Measurements from ENCODE around the gene SLC30A2.

- no peak for TF ChIP-seq CTCF (IDR thresholded peaks at IDR 0.05)
- no peak for TF ChIP-seq ZFX (IDR thresholded peaks at IDR 0.05; ENCODE audit: borderline replicate concordance)
These were observed 48.3 kb upstream of the SLC30A2 start for GRCh38 chr1:26094076-26094669.

Data from 22Rv1 (cell line).